BE2C (cell line): ENCODE data around the gene DELE1.

Experiments used
- DNase-seq: peaks from one replicate; pipeline ENCODE4 v3.0.0-alpha.2; 2020
- H3K27me3 ChIP-seq: fragments of 250-450 bp; sonication (Bioruptor Pico); 2 replicates; pipeline ENCODE4 v1.5.1; 2020; ENCODE audit warnings: mild to moderate bottlenecking
- H3K36me3 ChIP-seq: fragments of 250-450 bp; sonication (Bioruptor Pico); 2 replicates; pipeline ENCODE4 v1.5.1; 2020; ENCODE audit warnings: mild to moderate bottlenecking
- H3K4me1 ChIP-seq: fragments of 250-450 bp; sonication (Bioruptor Pico); 2 replicates; pipeline ENCODE4 v1.5.1; 2020
- H3K4me3 ChIP-seq: 2 replicates; pipeline ENCODE4 v1.5.1; 2011; ENCODE audit warnings: low read depth, low read length
- H3K9me3 ChIP-seq: fragments of 250-450 bp; sonication (Bioruptor Pico); 2 replicates; pipeline ENCODE4 v1.5.1; 2020
- CTCF ChIP-seq: IDR thresholded peaks from 2 replicates; pipeline ENCODE4 v1.5.1; 2012; ENCODE audit warnings: mild to moderate bottlenecking, low read depth, low read length

Gene DELE1

GRCh38 chr5:141989720-141990119 is 66.0 kb downstream of the DELE1 start:
- no peaks in the 10 kb centered on the region for H3K27me3 ChIP-seq
- no peak for DNase-seq
- no peaks in the 10 kb centered on the region for H3K4me1 ChIP-seq
- H3K9me3 ChIP-seq = no peaks in the 10 kb centered on the region
- H3K36me3 ChIP-seq = peaks cover 41% of the 10 kb centered on the region
- no peak overlapping the region for H3K4me3 ChIP-seq
- no peak for TF ChIP-seq CTCF
